Measurements from ENCODE around the gene FRS3. TPM values are rescaled to one million over a fixed set of nuclear protein-coding genes. Genes with fewer than 3 reads are reported as not detected.
A peak's percentile ranks its signal among the peaks of the same experiment; 100 is the strongest.

Gene FRS3
- total and polyA plus RNA-seq, 2 experiments from 2014 or later: 1.3 to 3.3 TPM

DNA sequence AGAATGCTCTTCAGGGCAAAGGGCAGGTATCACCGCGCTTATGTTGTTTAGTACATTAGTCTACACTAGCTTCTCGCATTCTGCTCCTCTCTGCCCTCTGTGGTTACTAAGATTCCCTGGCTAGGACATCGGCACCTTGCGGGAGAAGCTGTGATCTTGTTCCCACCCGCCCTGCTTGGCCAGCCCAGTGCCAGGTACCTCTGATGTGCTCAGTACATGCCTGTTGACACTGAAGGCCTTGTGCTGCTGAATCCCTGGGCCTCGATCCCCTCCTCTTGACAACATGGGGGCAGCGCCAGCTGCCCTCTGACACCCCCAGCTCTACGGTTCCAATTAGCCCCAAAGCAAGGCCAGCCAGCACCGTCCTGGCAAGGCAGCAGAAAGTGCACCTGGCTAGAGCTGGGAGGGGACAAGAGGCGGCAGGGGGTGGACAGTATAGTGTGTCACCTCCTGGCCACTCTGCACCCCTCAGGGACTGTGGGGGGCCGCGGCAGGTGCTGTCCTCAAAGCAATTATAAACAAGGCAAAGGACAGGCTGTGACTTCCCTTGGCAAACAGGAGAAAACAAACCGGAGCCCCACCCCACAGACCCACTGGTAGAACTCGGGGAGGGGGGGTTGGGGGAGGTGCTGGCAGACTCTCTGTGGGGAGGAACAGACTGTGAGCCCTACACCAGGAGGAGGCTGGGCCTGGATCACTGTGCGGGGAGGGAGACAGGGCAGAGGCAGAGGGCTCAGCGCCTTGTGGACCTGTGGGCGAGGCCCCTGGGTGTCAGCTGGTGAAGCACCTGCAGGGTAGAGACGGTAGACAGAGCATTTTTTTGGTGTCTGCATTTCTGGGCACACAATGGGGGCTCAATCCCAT is 51.4 kb downstream of the FRS3 start:
- Mint-ChIP-seq H3K9me3 (no peaks in the 10 kb centered on the region), H3K36me3 (ENCODE audit: low read depth) (no peaks in the 10 kb centered on the region), H3K27me3 (ENCODE audit: insufficient read depth, low read depth, poor library complexity) (peaks cover 14% of the 10 kb centered on the region), H3K4me3 (peak overlapping the region; percentile 16; the same call in 1 of the 3 replicates), H3K27ac (no peak overlapping the region), H3K4me1 (peaks cover 54% of the 10 kb centered on the region)
- peaks cover 15% of the 10 kb centered on the region for H3K27me3 ChIP-seq (ENCODE audit: insufficient read depth)
- no peaks in the 10 kb centered on the region for H3K9me2 ChIP-seq (ENCODE audit: insufficient read depth)
- DNase-seq (ENCODE audit: low spot score): no peak
- peak; percentile 5; the same call in 1 of the 3 replicates for ATAC-seq
- H3K4me1 ChIP-seq (ENCODE audit: insufficient read depth): peaks cover 27% of the 10 kb centered on the region
- H2AFZ ChIP-seq: no peak overlapping the region
- peaks cover 7% of the 10 kb centered on the region for H3F3A ChIP-seq (replicated peaks; ENCODE audit: low read depth)
- no peak overlapping the region for H3K4me3 ChIP-seq
- TF ChIP-seq ZNF462 (CRISPR knock-in tag; IDR thresholded peaks at IDR 0.05): no peak
- TF ChIP-seq ZNF331 (CRISPR knock-in tag; IDR thresholded peaks at IDR 0.05; ENCODE audit: low read depth): no peak
- TF ChIP-seq NANOG (IDR thresholded peaks at IDR 0.05; ENCODE audit: borderline replicate concordance): no peak
- no peak for TF ChIP-seq EZH2phosphoT487 (IDR thresholded peaks at IDR 0.05; ENCODE audit: unreplicated experiment)
- TF ChIP-seq STAT1 (IDR thresholded peaks at IDR 0.05; ENCODE audit: unreplicated experiment): no peak
- TF ChIP-seq CREB1 (CRISPR knock-in tag; IDR thresholded peaks at IDR 0.05; ENCODE audit: low read depth): no peak
- no peaks in the 10 kb centered on the region for H3K36me3 ChIP-seq (ENCODE audit: insufficient read depth)
- no peak overlapping the region for H3K27ac ChIP-seq (ENCODE audit: low read depth)
- H3K4me2 ChIP-seq: no peak overlapping the region
- H3K79me2 ChIP-seq (replicated peaks; ENCODE audit: insufficient read depth): no peaks in the 10 kb centered on the region
- no peaks in the 10 kb centered on the region for H4K20me1 ChIP-seq (replicated peaks; ENCODE audit: insufficient read depth)

All from GM23338 (cell line).